ENCODE results near the gene DLGAP1. TPM values are rescaled to one million over a fixed set of nuclear protein-coding genes. Genes with fewer than 3 reads are reported as not detected.

Gene DLGAP1
- polyA plus RNA-seq, 1 donor = 1.5 TPM

- no peak for DNase-seq
Measured at GRCh38 chr18:3857544-3857943, 597.6 kb downstream of the DLGAP1 start.

- no peak for DNase-seq
Measured at GRCh38 chr18:3855966-3856365, 599.1 kb downstream of the DLGAP1 start.

GRCh38 chr18:3852321-3852720 is 602.8 kb downstream of the DLGAP1 start:
- DNase-seq = no peak

- DNase-seq = no peak
Measured at GRCh38 chr18:3851159-3851558, 603.9 kb downstream of the DLGAP1 start.

- DNase-seq = no peak
Measured at GRCh38 chr18:3848316-3848715, 606.8 kb downstream of the DLGAP1 start.

GRCh38 chr18:3845161-3845560 is 609.9 kb downstream of the DLGAP1 start:
- DNase-seq = no peak

- no peak for DNase-seq
Measured at GRCh38 chr18:3842844-3843243, 612.3 kb downstream of the DLGAP1 start.

- DNase-seq = peak; percentile 23
Measured at GRCh38 chr18:3840766-3841165, 614.3 kb downstream of the DLGAP1 start.

GRCh38 chr18:3839581-3839981 is 615.5 kb downstream of the DLGAP1 start:
- DNase-seq = no peak

- no peak for DNase-seq
Measured at GRCh38 chr18:3836483-3837335, 618.4 kb downstream of the DLGAP1 start.

- DNase-seq = no peak
Measured at GRCh38 chr18:3832025-3832638, 623.0 kb downstream of the DLGAP1 start.

- no peak for DNase-seq
Measured at GRCh38 chr18:3830604-3831003, 624.5 kb downstream of the DLGAP1 start.

GRCh38 chr18:3827236-3827845 is 627.8 kb downstream of the DLGAP1 start:
- no peak for DNase-seq

GRCh38 chr18:3826021-3826420 is 629.1 kb downstream of the DLGAP1 start:
- DNase-seq = no peak

- DNase-seq = no peak
Measured at GRCh38 chr18:3824101-3824500, 631.0 kb downstream of the DLGAP1 start.

GRCh38 chr18:3823073-3823472 is 632.0 kb downstream of the DLGAP1 start:
- DNase-seq = no peak

GRCh38 chr18:3821524-3821923 is 633.6 kb downstream of the DLGAP1 start:
- no peak for DNase-seq

- no peak for DNase-seq
Measured at GRCh38 chr18:3819961-3820360, 635.1 kb downstream of the DLGAP1 start.

- DNase-seq = no peak
Measured at GRCh38 chr18:3816610-3817363, 638.3 kb downstream of the DLGAP1 start.

- no peak for DNase-seq
Measured at GRCh38 chr18:3815991-3816390, 639.1 kb downstream of the DLGAP1 start.

- DNase-seq = no peak
Measured at GRCh38 chr18:3814816-3815215, 640.3 kb downstream of the DLGAP1 start.

- DNase-seq = no peak
Measured at GRCh38 chr18:3810296-3810695, 644.8 kb downstream of the DLGAP1 start.
